Activated CD4-positive, CD25-positive, alpha-beta regulatory T cell (primary cell): Measurements from ENCODE around the gene CHD3.

Experiments used
- DNase-seq, 4 experiments: peaks; one replicate each; lab custom pipeline; 2025; lab: John Stamatoyannopoulos, UW

Gene CHD3

GRCh38 chr17:7888184-7888920 lies at the start of gene CHD3:
Gene CHD3 (plus strand): TSS chr17:7888789. CDS start chr17:7889001, 212 bp downstream.
- DNase-seq, result peak in 3 of 4 experiments; percentile 22 to 32 (median 30)

DNA sequence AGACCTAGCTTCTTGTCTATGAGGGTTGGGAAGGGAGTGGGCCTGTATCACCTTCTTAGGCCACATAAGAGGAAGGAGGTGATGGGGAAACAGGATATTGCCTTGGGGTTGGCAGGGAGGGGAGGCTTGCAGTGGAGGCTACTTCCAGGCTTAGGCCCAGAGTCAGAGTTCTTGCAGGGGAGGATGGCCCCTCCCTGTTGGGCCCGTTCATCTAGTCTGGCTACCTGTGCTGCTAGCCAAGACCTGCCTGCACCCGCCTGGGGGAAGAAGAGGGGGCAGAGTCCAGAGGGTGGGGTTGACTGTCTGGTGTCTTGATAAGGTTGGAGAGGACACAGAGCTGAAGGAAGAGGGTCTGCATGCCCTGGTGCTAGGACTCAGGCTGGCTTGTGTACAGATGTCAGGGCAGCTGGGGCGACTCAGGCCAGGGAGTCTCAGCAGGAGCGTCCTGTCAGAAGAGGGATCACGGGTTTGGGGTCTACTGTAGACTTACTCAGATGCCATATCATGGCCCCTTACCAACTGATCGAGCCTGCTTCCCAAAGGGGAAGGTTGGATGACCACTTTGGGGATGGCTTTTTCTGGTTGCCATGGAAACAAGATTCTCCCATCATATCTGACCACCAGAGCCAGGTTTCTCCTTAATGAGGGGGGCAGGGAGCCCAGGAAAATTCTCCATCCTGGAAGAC lies 49.3 kb upstream of the CHD3 start:
- DNase-seq, result no peak

DNA sequence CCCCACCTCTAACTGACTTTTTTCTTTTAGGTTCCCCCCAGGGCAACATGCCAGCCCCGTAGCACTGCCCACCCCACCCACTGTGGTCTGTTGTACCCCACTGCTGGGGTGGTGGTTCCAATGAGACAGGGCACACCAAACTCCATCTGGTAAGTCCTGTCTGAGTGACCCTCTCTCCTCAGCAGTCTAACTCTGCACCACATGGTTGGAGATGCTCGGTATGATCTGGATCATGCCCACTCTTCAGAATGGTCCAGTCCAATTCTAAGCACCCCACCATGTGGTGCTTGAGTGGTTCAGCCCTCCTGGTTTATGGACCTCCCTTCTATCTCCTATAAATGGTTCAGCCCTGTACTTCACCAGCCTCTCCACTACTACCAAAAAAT lies 48.7 kb upstream of the CHD3 start:
- DNase-seq, result no peak

DNA sequence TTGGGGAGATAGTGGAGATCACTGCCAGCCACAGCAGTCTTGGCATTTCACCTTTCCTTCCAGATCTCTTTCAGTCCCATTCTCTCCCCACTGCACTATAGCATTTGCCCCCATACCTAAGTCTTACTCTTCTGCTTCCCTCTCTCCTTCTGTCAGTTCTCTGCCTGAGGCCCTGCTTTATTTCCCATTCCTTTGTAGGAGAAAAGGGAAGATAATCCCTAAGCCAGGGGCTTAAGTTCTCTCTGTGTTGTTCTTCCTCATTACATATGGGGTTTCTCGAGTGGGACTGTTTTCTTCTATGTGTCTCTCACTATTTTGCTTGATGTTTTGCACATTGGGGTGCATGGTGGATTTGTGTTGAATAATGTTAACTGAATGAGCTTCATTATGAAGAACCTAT lies 48.1 kb upstream of the CHD3 start:
- no peak for DNase-seq

GRCh38 chr17:7840875-7841274 lies 47.7 kb upstream of the CHD3 start:
- no peak for DNase-seq

GRCh38 chr17:7841396-7841914 lies 47.1 kb upstream of the CHD3 start:
- DNase-seq, result peak; percentile 82 to 90 (median 82)

GRCh38 chr17:7841915-7842379 lies 46.6 kb upstream of the CHD3 start:
- peak; percentile 73 to 78 (median 76) for DNase-seq

GRCh38 chr17:7842380-7843256 lies 46.0 kb upstream of the CHD3 start:
- peak; percentile 69 to 91 (median 81) for DNase-seq

DNA sequence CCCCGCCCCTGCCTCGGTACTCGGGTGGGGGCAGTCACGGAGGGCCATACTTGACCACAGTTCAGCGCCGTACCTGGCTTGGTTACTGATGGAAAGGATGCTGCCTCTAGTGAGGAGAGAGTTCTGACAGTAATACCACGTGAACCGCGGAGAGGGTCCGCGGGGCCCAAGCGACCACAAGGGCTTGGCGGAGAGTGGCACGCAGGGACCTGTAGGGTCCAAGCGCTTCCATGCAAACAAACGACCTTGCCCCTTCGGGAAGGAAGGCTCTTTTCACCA lies 45.4 kb upstream of the CHD3 start:
- no peak for DNase-seq

GRCh38 chr17:7843536-7844291 lies 44.9 kb upstream of the CHD3 start:
- peak; percentile 76 to 89 (median 87) for DNase-seq

DNA sequence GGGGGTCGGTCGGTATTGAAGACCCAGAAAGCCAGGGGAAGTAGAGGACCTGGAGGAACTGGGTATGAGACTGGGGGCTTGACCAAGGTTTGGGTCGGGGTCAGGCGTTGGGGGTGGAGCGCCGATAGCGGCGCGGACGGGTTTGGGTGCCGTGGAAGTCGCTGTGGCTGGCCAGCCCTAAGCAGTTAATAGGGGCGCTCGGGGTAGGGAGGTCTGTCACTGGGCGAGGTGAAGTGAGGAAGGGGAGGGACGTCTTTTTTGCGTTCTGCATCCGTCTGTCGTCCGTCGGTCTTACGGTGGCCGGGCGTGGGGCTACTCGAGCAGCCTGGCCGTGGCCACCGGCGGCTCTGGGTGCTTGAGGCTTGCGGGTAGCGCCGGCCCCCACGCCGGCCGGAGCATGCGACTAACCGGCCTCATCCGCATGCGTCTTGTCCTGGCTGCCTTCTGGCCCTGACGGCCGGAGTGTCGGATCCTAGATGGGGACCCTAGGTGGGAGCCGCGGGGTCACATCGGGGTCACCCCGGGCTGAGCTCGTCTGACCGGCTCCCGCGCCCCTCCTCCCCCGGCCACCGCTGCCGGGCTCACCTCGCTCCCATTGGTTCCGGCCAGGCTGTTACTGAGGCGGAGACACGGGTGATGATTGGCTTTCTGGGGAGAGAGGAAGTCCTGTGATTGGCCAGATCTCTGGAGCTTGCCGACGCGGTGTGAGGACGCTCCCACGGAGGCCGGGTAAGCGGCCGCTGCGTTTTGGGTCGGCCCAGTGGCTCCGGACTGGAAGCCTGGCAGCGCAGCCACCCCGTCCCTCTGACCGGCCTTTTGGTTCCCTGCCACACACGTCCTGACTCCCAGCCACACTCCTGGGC lies 44.1 kb upstream of the CHD3 start:
- peak; percentile 54 to 75 (median 58) for DNase-seq

GRCh38 chr17:7845359-7846062 lies 43.1 kb upstream of the CHD3 start:
- no peak for DNase-seq

- DNase-seq, result no peak
Measured at GRCh38 chr17:7846063-7846735, 42.4 kb upstream of the CHD3 start.

DNA sequence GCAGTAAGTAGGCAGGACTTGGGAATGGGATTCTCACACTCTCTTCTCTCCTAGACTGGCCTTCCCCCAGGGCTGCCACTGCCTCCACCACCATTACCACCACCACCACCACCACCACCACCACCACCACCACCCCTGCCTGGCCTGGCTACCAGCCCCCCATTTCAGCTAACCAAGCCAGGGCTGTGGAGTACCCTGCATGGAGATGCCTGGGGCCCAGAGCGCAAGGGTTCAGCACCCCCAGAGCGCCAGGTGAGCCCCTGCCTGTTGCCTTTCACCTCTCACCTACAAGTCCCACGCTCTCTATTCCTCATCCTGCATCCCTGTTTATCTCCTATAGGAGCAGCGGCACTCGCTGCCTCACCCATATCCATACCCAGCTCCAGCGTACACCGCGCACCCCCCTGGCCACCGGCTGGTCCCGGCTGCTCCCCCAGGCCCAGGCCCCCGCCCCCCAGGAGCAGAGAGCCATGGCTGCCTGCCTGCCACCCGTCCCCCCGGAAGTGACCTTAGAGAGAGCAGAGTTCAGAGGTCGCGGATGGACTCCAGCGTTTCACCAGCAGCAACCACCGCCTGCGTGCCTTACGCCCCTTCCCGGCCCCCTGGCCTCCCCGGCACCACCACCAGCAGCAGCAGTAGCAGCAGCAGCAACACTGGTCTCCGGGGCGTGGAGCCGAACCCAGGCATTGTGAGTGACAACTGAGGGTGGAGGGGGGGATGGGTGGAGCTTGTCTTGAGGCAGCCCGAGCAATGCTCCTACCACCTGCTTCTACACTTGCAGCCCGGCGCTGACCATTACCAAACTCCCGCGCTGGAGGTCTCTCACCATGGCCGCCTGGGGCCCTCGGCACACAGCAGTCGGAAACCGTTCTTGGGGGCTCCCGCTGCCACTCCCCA lies 41.6 kb upstream of the CHD3 start:
- DNase-seq, result no peak

DNA sequence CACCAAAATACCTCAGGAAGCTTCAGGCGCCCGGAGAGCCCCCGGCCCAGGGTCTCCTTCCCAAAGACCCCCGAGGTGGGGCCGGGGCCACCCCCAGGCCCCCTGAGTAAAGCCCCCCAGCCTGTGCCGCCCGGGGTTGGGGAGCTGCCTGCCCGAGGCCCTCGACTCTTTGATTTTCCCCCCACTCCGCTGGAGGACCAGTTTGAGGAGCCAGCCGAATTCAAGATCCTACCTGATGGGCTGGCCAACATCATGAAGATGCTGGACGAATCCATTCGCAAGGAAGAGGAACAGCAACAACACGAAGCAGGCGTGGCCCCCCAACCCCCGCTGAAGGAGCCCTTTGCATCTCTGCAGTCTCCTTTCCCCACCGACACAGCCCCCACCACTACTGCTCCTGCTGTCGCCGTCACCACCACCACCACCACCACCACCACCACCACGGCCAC lies 40.4 kb upstream of the CHD3 start:
- no peak for DNase-seq

GRCh38 chr17:7848739-7849129 lies 39.9 kb upstream of the CHD3 start:
- DNase-seq, result no peak

DNA sequence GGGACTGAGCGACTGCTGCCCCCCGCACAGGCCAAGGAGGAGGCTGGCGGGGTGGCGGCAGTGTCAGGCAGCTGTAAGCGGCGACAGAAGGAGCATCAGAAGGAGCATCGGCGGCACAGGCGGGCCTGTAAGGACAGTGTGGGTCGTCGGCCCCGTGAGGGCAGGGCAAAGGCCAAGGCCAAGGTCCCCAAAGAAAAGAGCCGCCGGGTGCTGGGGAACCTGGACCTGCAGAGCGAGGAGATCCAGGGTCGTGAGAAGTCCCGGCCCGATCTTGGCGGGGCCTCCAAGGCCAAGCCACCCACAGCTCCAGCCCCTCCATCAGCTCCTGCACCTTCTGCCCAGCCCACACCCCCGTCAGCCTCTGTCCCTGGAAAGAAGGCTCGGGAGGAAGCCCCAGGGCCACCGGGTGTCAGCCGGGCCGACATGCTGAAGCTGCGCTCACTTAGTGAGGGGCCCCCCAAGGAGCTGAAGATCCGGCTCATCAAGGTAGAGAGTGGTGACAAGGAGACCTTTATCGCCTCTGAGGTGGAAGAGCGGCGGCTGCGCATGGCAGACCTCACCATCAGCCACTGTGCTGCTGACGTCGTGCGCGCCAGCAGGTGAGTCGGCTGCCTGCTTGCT lies 39.3 kb upstream of the CHD3 start:
- no peak for DNase-seq
